MCF 10A (cell line): ENCODE measurements around the gene PDE1C. TPM values are rescaled to one million over a fixed set of nuclear protein-coding genes. Genes with fewer than 3 reads are reported as not detected.

Source experiments
- BruUV-seq: library from RNA; stranded (reverse); fragments of 400-500 nt; replicated peaks from 2 replicates; lab custom pipeline; 2021; lab: Mats Ljungman, UMichigan
- CTCF ChIA-PET: fragments of 300-600 bp; sonication (Branson Sonifier 250); formaldehyde crosslinking; extraction: SDS; loops from one replicate; lab custom pipeline; 2021; ENCODE audit warnings: antibody characterized with exemption, inconsistent platforms; lab: Yijun Ruan, JAX
- POLR2A ChIA-PET: fragments of 300-600, 350-650 bp; sonication (Branson Sonifier 250); formaldehyde crosslinking; extraction: SDS; loops from one replicate; lab custom pipeline; 2020; ENCODE audit warnings: antibody characterized with exemption, inconsistent platforms; lab: Yijun Ruan, JAX
- DNase-seq: peaks from one replicate; pipeline ENCODE4 v3.0.0-alpha.2; 2018; ENCODE audit not compliant: unreplicated experiment
- H3K27ac Mint-ChIP-seq: one replicate; pipeline ENCODE4 v1.8.0; 2022; ENCODE audit warnings: mild to moderate bottlenecking, low read depth, mixed read lengths; ENCODE audit not compliant: unreplicated experiment
- H3K27me3 Mint-ChIP-seq: one replicate; pipeline ENCODE4 v1.8.0; 2022; ENCODE audit warnings: mixed read lengths; ENCODE audit not compliant: insufficient read depth, unreplicated experiment
- H3K36me3 Mint-ChIP-seq: one replicate; pipeline ENCODE4 v1.8.0; 2022; ENCODE audit warnings: mild to moderate bottlenecking, moderate library complexity, mixed read lengths; ENCODE audit not compliant: insufficient read depth, unreplicated experiment
- H3K4me1 Mint-ChIP-seq: one replicate; pipeline ENCODE4 v1.8.0; 2022; ENCODE audit warnings: mixed read lengths; ENCODE audit not compliant: insufficient read depth, unreplicated experiment
- H3K4me3 Mint-ChIP-seq: one replicate; pipeline ENCODE4 v1.8.0; 2022; ENCODE audit warnings: mild to moderate bottlenecking, moderate library complexity, mixed read lengths; ENCODE audit not compliant: unreplicated experiment
- H3K9me3 Mint-ChIP-seq: one replicate; pipeline ENCODE4 v1.8.0; 2022; ENCODE audit warnings: mixed read lengths; ENCODE audit not compliant: unreplicated experiment
- CTCF ChIP-seq: fragments of 200-600 bp; IDR thresholded peaks from one replicate; pipeline ENCODE4 v1.8.0; 2022; ENCODE audit warnings: antibody characterized with exemption, mild to moderate bottlenecking; ENCODE audit not compliant: unreplicated experiment
- intact Hi-C: fragments of 100-400 bp; cut with micrococcal nuclease; formaldehyde crosslinking; loops from 2 replicates; pipeline ENCODE4 v1.14.1; 2022
- total RNA-seq: library from RNA; stranded (reverse); gene quantifications from 2 replicates; pipeline ENCODE4 v1.2.3, GENCODE V29; 2022

The PDE1C gene
- total RNA-seq, 1 experiment from 2014 or later = 0.14 TPM

- intact Hi-C loops = no loop called here
- H3K4me1 Mint-ChIP-seq = peaks cover 4% of the 10 kb centered on the region
- ChIA-PET CTCF (no interaction called here), POLR2A (no interaction called here)
- H3K9me3 Mint-ChIP-seq = no peaks in the 10 kb centered on the region
- H3K27ac Mint-ChIP-seq = no peak overlapping the region
- no peak for DNase-seq
- H3K4me3 Mint-ChIP-seq = no peak overlapping the region
- BruUV-seq = no TSS peak
- H3K36me3 Mint-ChIP-seq = no peaks in the 10 kb centered on the region
- no peak for TF ChIP-seq CTCF
- peaks cover 21% of the 10 kb centered on the region for H3K27me3 Mint-ChIP-seq
Observed at GRCh38 chr7:32066441-32066840, 3.8 kb downstream of the PDE1C start.

GRCh38 chr7:32063614-32064013, 6.6 kb downstream of the PDE1C start:
- BruUV-seq = no TSS peak
- ChIA-PET CTCF (no interaction called here), POLR2A (no interaction called here)
- Mint-ChIP-seq H3K36me3 (no peaks in the 10 kb centered on the region), H3K4me1 (peaks cover 18% of the 10 kb centered on the region), H3K27ac (no peak overlapping the region), H3K9me3 (no peaks in the 10 kb centered on the region), H3K4me3 (no peak overlapping the region), H3K27me3 (no peaks in the 10 kb centered on the region)
- no peak for DNase-seq
- intact Hi-C loops = no loop called here
- TF ChIP-seq CTCF = no peak

GRCh38 chr7:32062150-32062549, 8.1 kb downstream of the PDE1C start:
- ChIA-PET POLR2A (no interaction called here), CTCF (no interaction called here)
- no peaks in the 10 kb centered on the region for H3K27me3 Mint-ChIP-seq
- no peaks in the 10 kb centered on the region for H3K36me3 Mint-ChIP-seq
- BruUV-seq = no TSS peak
- TF ChIP-seq CTCF = peak; percentile 41
- intact Hi-C loops = no loop called here
- no peak overlapping the region for H3K27ac Mint-ChIP-seq
- H3K4me1 Mint-ChIP-seq = peaks cover 18% of the 10 kb centered on the region
- no peak overlapping the region for H3K4me3 Mint-ChIP-seq
- no peaks in the 10 kb centered on the region for H3K9me3 Mint-ChIP-seq
- DNase-seq = peak; percentile 63

- intact Hi-C loops = no loop called here
- BruUV-seq = no TSS peak
- no peak overlapping the region for H3K4me3 Mint-ChIP-seq
- H3K4me1 Mint-ChIP-seq = peaks cover 18% of the 10 kb centered on the region
- TF ChIP-seq CTCF = no peak
- DNase-seq = no peak
- POLR2A ChIA-PET = no interaction called here
- no peaks in the 10 kb centered on the region for H3K9me3 Mint-ChIP-seq
- H3K27me3 Mint-ChIP-seq = no peaks in the 10 kb centered on the region
- H3K36me3 Mint-ChIP-seq = no peaks in the 10 kb centered on the region
- CTCF ChIA-PET = interaction anchor here (1.3 kb wide), 1 partner anchor 12 kb away, joined by 4 read pairs; no protein-coding TSS in a partner anchor
- H3K27ac Mint-ChIP-seq = no peak overlapping the region
Observed at GRCh38 chr7:32061346-32061745, 8.9 kb downstream of the PDE1C start.
